Transverse colon (tissue), 4 donors: ENCODE data around the gene MBNL1. TPM values are rescaled to one million over a fixed set of nuclear protein-coding genes. Genes with fewer than 3 reads are reported as not detected.

ENCODE experiments used
- DNase-seq: peaks from one replicate; pipeline ENCODE4 v3.0.0-alpha.2; 2019
- H3K27ac ChIP-seq, 4 donors: fragments of 200-600 bp; sonication (generic); 2 replicates each; pipeline ENCODE4 v1.5.1; 2016 to 2018; ENCODE audit warnings: inconsistent platforms in 4 of 4
- H3K27me3 ChIP-seq: fragments of 200-600 bp; sonication (generic); 2 replicates; pipeline ENCODE4 v1.5.1; 2017; ENCODE audit warnings: inconsistent platforms
- H3K36me3 ChIP-seq, 4 donors: fragments of 200-600 bp; sonication (generic); 2 replicates each; pipeline ENCODE4 v1.5.1; 2017 to 2019; ENCODE audit warnings: inconsistent platforms in 4 of 4
- H3K4me1 ChIP-seq, 4 donors: fragments of 200-600 bp; sonication (generic); 2 replicates each; pipeline ENCODE4 v1.5.1; 2017 to 2020; ENCODE audit warnings: inconsistent platforms in 4 of 4
- H3K4me3 ChIP-seq, 4 donors: fragments of 200-600 bp; sonication (generic); 1 replicate in 1 of 4; 2 replicates in 3 of 4; pipeline versions ENCODE4 v1.5.1 to v1.6.1; 2017 to 2019; ENCODE audit warnings: inconsistent platforms in 4 of 4
- H3K9me3 ChIP-seq, 2 donors: fragments of 200-600 bp; sonication (generic); 2 replicates each; pipeline ENCODE4 v1.5.1; 2017 to 2019; ENCODE audit warnings: inconsistent platforms in 2 of 2
- CTCF ChIP-seq, 5 experiments: fragments of 200-600 bp in 3 of 5; fragments of 450-650 bp in 2 of 5; sonication (generic) in 3 of 5; IDR thresholded peaks; 1 replicate in 2 of 5; 2 replicates in 3 of 5; pipeline ENCODE4 v1.5.1; 2016 to 2017; ENCODE audit warnings: antibody characterized with exemption in 5 of 5, inconsistent platforms in 3 of 5, mild to moderate bottlenecking in 2 of 5, moderate library complexity in 1 of 5
- EP300 ChIP-seq: sonication (generic); formaldehyde crosslinking; IDR thresholded peaks from one replicate; pipeline ENCODE4 v1.6.1; 2017; ENCODE audit warnings: antibody characterized with exemption, low read depth
- POLR2A ChIP-seq: fragments of 450-650 bp; IDR thresholded peaks from one replicate; pipeline ENCODE4 v1.6.1; 2016; ENCODE audit warnings: antibody characterized with exemption, mild to moderate bottlenecking, moderate library complexity
- POLR2AphosphoS5 ChIP-seq, 3 donors: sonication (generic); formaldehyde crosslinking; IDR thresholded peaks; one replicate each; pipeline ENCODE4 v1.6.1; 2016; ENCODE audit warnings: antibody characterized with exemption in 3 of 3
- WGBS, 2 donors: methylation state at CpG; one replicate each; pipeline ENCODE4 v1.1.5; 2018; ENCODE audit warnings: low coverage in 1 of 2; 5-methylcytosine and 5-hydroxymethylcytosine counted together
- in situ Hi-C, 4 donors: fragments of 200-750 bp; cut with MboI; loops; one replicate each; pipeline versions ENCODE4 v1.15.0 to v1.15.1; 2017; ENCODE audit warnings: low sequenced_read_pairs in 3 of 4, low pct_ligation_motif_present in 1 of 4, low pct_unique_long_range_greater_than_20kb in 1 of 4
- intact Hi-C: fragments of 100-400 bp; cut with DNase I; formaldehyde crosslinking; loops from one replicate; pipeline ENCODE4 v1.15.1; 2023; ENCODE audit warnings: low total_unique reads
- total RNA-seq, 4 donors: library from RNA; depleted of rRNA; stranded (reverse); fragments of >200 nt; gene quantifications; one replicate each; pipeline ENCODE4 v1.1.0, GENCODE V29; 2016

The MBNL1 gene
- total RNA-seq, 4 donors from 2014 or later, result 232 to 658 (median 509) TPM

- Histone ChIP-seq H3K4me3 (no peak overlapping the region), H3K9me3 (no peaks in the 10 kb centered on the region), H3K4me1 (peaks cover 14 to 53% (median 20%) of the 10 kb centered on the region in 4 donors), H3K27ac (peak overlapping the region; percentile 67 to 76 (median 68)), H3K36me3 (no peaks in the 10 kb centered on the region), H3K27me3 (no peaks in the 10 kb centered on the region)
- 73 to 86% methylated on average over 2 to 3 of the region's 3 CpGs for WGBS, 2 donors
- TF ChIP-seq POLR2AphosphoS5 (IDR thresholded peaks at IDR 0.05), result no peak
- no peak for DNase-seq
- in situ Hi-C loops (loop anchor here in 2 of 4 donors (10.0 to 25.0 kb wide), 2 partner anchors 55 to 177 kb away; no protein-coding TSS in a partner anchor), intact Hi-C loops (loop anchor here (10.0 kb wide), 2 partner anchors 55 to 165 kb away; no protein-coding TSS in a partner anchor)
Measured at GRCh38 chr3:152260026-152260425, 8.7 kb upstream of the MBNL1 start.

GRCh38 chr3:152260529-152260928 lies 8.2 kb upstream of the MBNL1 start:
- H3K27me3 ChIP-seq, result no peaks in the 10 kb centered on the region
- intact Hi-C loops (loop anchor here (10.0 kb wide), 2 partner anchors 56 to 166 kb away; no protein-coding TSS in a partner anchor), in situ Hi-C loops (loop anchor here in 2 of 4 donors (10.0 to 25.0 kb wide), 2 partner anchors 56 to 177 kb away; no protein-coding TSS in a partner anchor)
- H3K36me3 ChIP-seq, result no peaks in the 10 kb centered on the region
- DNase-seq, result no peak
- H3K4me1 ChIP-seq, result peaks cover 17 to 58% (median 22%) of the 10 kb centered on the region in 4 donors
- 86 to 100% methylated on average over 1 of the region's 1 CpG for WGBS, 2 donors
- no peaks in the 10 kb centered on the region for H3K9me3 ChIP-seq
- no peak overlapping the region for H3K4me3 ChIP-seq
- peak overlapping the region in 2 of 4 donors; percentile 67 to 97 for H3K27ac ChIP-seq
- TF ChIP-seq CTCF (IDR thresholded peaks at IDR 0.05) (no peak), POLR2AphosphoS5 (IDR thresholded peaks at IDR 0.05) (no peak)

- WGBS, 2 donors, result 87 to 91% methylated on average over 3 of the region's 3 CpGs
- intact Hi-C loops (loop anchor here (10.0 kb wide), 2 partner anchors 57 to 167 kb away; no protein-coding TSS in a partner anchor), in situ Hi-C loops (loop anchor here in 2 of 4 donors (10.0 to 25.0 kb wide), 2 partner anchors 57 to 176 kb away; no protein-coding TSS in a partner anchor)
- Histone ChIP-seq H3K9me3 (no peaks in the 10 kb centered on the region), H3K27ac (peak overlapping the region in 1 of 4 donors; percentile 97), H3K4me1 (peaks cover 23 to 64% (median 28%) of the 10 kb centered on the region in 4 donors), H3K36me3 (no peaks in the 10 kb centered on the region), H3K27me3 (no peaks in the 10 kb centered on the region), H3K4me3 (no peak overlapping the region)
- no peak for DNase-seq
- TF ChIP-seq CTCF (IDR thresholded peaks at IDR 0.05) (no peak), POLR2A (no peak), EP300 (no peak), POLR2AphosphoS5 (IDR thresholded peaks at IDR 0.05) (no peak)
Measured at GRCh38 chr3:152261329-152261728, 7.4 kb upstream of the MBNL1 start.

- no peaks in the 10 kb centered on the region for H3K9me3 ChIP-seq
- H3K4me1 ChIP-seq, result peaks cover 26 to 59% (median 36%) of the 10 kb centered on the region in 4 donors
- TF ChIP-seq POLR2AphosphoS5 (IDR thresholded peaks at IDR 0.05) (no peak), EP300 (no peak), POLR2A (no peak), CTCF (IDR thresholded peaks at IDR 0.05) (no peak)
- H3K4me3 ChIP-seq, result no peak overlapping the region
- intact Hi-C loops (loop anchor here (10.0 kb wide), 2 partner anchors 59 to 169 kb away; no protein-coding TSS in a partner anchor), in situ Hi-C loops (loop anchor here in 2 of 4 donors (10.0 to 25.0 kb wide), 2 partner anchors 59 to 174 kb away; no protein-coding TSS in a partner anchor)
- H3K27me3 ChIP-seq, result no peaks in the 10 kb centered on the region
- no peaks in the 10 kb centered on the region for H3K36me3 ChIP-seq
- peak overlapping the region; percentile 30 to 100 (median 98) for H3K27ac ChIP-seq
- DNase-seq, result no peak
- WGBS, 2 donors, result 48 to 90% methylated on average over 2 of the region's 2 CpGs
Measured at GRCh38 chr3:152263711-152264110, 5.0 kb upstream of the MBNL1 start.
